ENCODE data around the gene TBPL1. TPM values are rescaled to one million over a fixed set of nuclear protein-coding genes. Genes with fewer than 3 reads are reported as not detected.
"Not testable (repeated sequence)": the region's sequence is repeated elsewhere in the genome, so short reads cannot be mapped to it uniquely, and the experiment has no call there.

The TBPL1 gene
- total RNA-seq, 4 donors from 2014 or later, result 12.1 to 57.9 (median 17.0) TPM

- no peak for DNase-seq
- H3K27ac ChIP-seq, result no peak overlapping the region
- intact Hi-C loops (cut with DNase I), result loop anchor here (10.0 kb wide), 1 partner anchor 92 kb away; no protein-coding TSS in a partner anchor
These were observed 19.4 kb downstream of the TBPL1 start for GRCh38 chr6:133972388-133972787.

GRCh38 chr6:133973109-133973971, 20.3 kb downstream of the TBPL1 start:
- H3K4me3 ChIP-seq (replicated peaks in 1 of 3), result no peak overlapping the region
- intact Hi-C loops (cut with DNase I), result loop anchor here (10.0 kb wide), 1 partner anchor 91 kb away; no protein-coding TSS in a partner anchor
- TF ChIP-seq POLR2A (IDR thresholded peaks at IDR 0.05), result no peak
- peak; percentile 33 to 76 (median 55) for TF ChIP-seq CTCF (IDR thresholded peaks at IDR 0.05)
- no peak for DNase-seq
- no peaks in the 10 kb centered on the region for H3K36me3 ChIP-seq
- H3K4me1 ChIP-seq, result peaks cover 6 to 9% of the 10 kb centered on the region in 2 donors
- H3K9me3 ChIP-seq, result no peaks in the 10 kb centered on the region
- no peak overlapping the region for H3K27ac ChIP-seq
- no peaks in the 10 kb centered on the region for H3K27me3 ChIP-seq
- WGBS, 2 donors, result 5 to 6% methylated on average over 4 of the region's 4 CpGs

More at GRCh38 chr6:133972388-133972787, 19.4 kb downstream of the TBPL1 start:
- no peak for TF ChIP-seq CTCF (IDR thresholded peaks at IDR 0.05)
- TF ChIP-seq POLR2A (IDR thresholded peaks at IDR 0.05), result no peak
- Histone ChIP-seq H3K9me3 (no peaks in the 10 kb centered on the region), H3K27me3 (no peaks in the 10 kb centered on the region), H3K36me3 (no peaks in the 10 kb centered on the region), H3K4me1 (peaks cover 0 to 6% of the 10 kb centered on the region in 2 donors), H3K4me3 (replicated peaks in 1 of 3) (no peak overlapping the region)
- WGBS, 2 donors, result 69 to 73% methylated on average over 2 of the region's 2 CpGs

GRCh38 chr6:133977983-133978895, 25.2 kb downstream of the TBPL1 start:
- Histone ChIP-seq H3K27me3 (no peaks in the 10 kb centered on the region), H3K36me3 (peaks cover 3 to 7% of the 10 kb centered on the region in 2 donors), H3K9me3 (no peaks in the 10 kb centered on the region), H3K4me3 (replicated peaks in 1 of 3) (no peak overlapping the region), H3K4me1 (peaks cover 4 to 9% of the 10 kb centered on the region in 2 donors), H3K27ac (no peak overlapping the region)
- no peak for DNase-seq
- intact Hi-C loops (cut with DNase I), result loop anchor here (10.0 kb wide), 1 partner anchor 87 kb away; no protein-coding TSS in a partner anchor
- no peak for TF ChIP-seq POLR2A (IDR thresholded peaks at IDR 0.05)
- no peak for TF ChIP-seq CTCF (IDR thresholded peaks at IDR 0.05)
- WGBS, 2 donors, result 58 to 63% methylated on average over 2 of the region's 2 CpGs

GRCh38 chr6:133978896-133979240, 25.8 kb downstream of the TBPL1 start:
- no peak overlapping the region for H3K27ac ChIP-seq
- 62 to 69% methylated on average over 2 of the region's 2 CpGs for WGBS, 2 donors
- H3K27me3 ChIP-seq, result no peaks in the 10 kb centered on the region
- peaks cover 7 to 8% of the 10 kb centered on the region in 2 donors for H3K36me3 ChIP-seq
- no peak overlapping the region for H3K4me3 ChIP-seq (replicated peaks in 1 of 3)
- intact Hi-C loops (cut with DNase I), result loop anchor here (10.0 kb wide), 1 partner anchor 86 kb away; no protein-coding TSS in a partner anchor
- H3K9me3 ChIP-seq, result no peaks in the 10 kb centered on the region
- DNase-seq, result no peak
- H3K4me1 ChIP-seq, result peaks cover 4 to 9% of the 10 kb centered on the region in 2 donors
- TF ChIP-seq CTCF (IDR thresholded peaks at IDR 0.05) (no peak), POLR2A (IDR thresholded peaks at IDR 0.05) (no peak)

- DNase-seq; H3K4me1 ChIP-seq; H3K9me3 ChIP-seq; H3K27ac ChIP-seq; H3K27me3 ChIP-seq; H3K4me3 ChIP-seq (replicated peaks in 1 of 3): not testable (repeated sequence)
- H3K36me3 ChIP-seq, result peaks cover 9 to 11% of the 10 kb centered on the region in 2 donors
- intact Hi-C loops (cut with DNase I), result loop anchor here (10.0 kb wide), 1 partner anchor 85 kb away; no protein-coding TSS in a partner anchor
- 85 to 91% methylated on average over 7 of the region's 7 CpGs for WGBS, 2 donors
These were observed 26.4 kb downstream of the TBPL1 start for GRCh38 chr6:133979269-133979963.

All from thyroid gland (tissue), 4 donors.